Activated CD8-positive, alpha-beta memory T cell treated with anti-CD3 and anti-CD28 coated beads, Interleukin-2, amount 10 ng/mL, durations not matched to agents 7 days and 5 days (primary cell): ENCODE results near the gene UPB1. TPM values are rescaled to one million over a fixed set of nuclear protein-coding genes. Genes with fewer than 3 reads are reported as not detected.
A peak's percentile ranks its signal among the peaks of the same experiment; 100 is the strongest.

Source experiments
- ATAC-seq: fragments of 150-1000 bp; cut with Tn5 transposase; one replicate; pipeline ENCODE4 v1.10.0; 2021; ENCODE audit warnings: moderate library complexity
- CTCF ChIA-PET: fragments of 350-600 bp; sonication (Branson Sonifier 250); formaldehyde crosslinking; loops from one replicate; lab custom pipeline; 2021; ENCODE audit warnings: antibody characterized with exemption; lab: Charles Lee
- DNase-seq: peaks from one replicate; pipeline ENCODE4 v3.0.0-alpha.2; 2020
- H3K27ac Mint-ChIP-seq: one replicate; pipeline ENCODE4 v1.8.0; 2021; ENCODE audit warnings: mild to moderate bottlenecking, mixed read lengths
- H3K27me3 Mint-ChIP-seq: one replicate; pipeline ENCODE4 v1.8.0; 2021; ENCODE audit warnings: mixed read lengths
- H3K36me3 Mint-ChIP-seq: one replicate; pipeline ENCODE4 v1.8.0; 2021; ENCODE audit warnings: mild to moderate bottlenecking, mixed read lengths
- H3K4me1 Mint-ChIP-seq: one replicate; pipeline ENCODE4 v1.8.0; 2021; ENCODE audit warnings: mixed read lengths
- H3K4me3 Mint-ChIP-seq: one replicate; pipeline ENCODE4 v1.8.0; 2021; ENCODE audit warnings: mild to moderate bottlenecking, moderate library complexity, mixed read lengths
- H3K9me3 Mint-ChIP-seq: one replicate; pipeline ENCODE4 v1.8.0; 2022; ENCODE audit warnings: low read depth, mixed read lengths
- total RNA-seq, 2 experiments: library from RNA; stranded (reverse); gene quantifications; one replicate each; pipeline ENCODE4 v1.2.3, GENCODE V29; 2021

The UPB1 gene
- total RNA-seq, result under 1 TPM; 0.09 to 0.14 TPM

- CTCF ChIA-PET, result no interaction called here
Observed at GRCh38 chr22:24494528-24495364, at the start of gene UPB1. UPB1 (plus strand) TSS chr22:24495332; CDS start chr22:24495404, 72 bp downstream.

GRCh38 chr22:24445481-24446259 lies 49.5 kb upstream of the UPB1 start:
- CTCF ChIA-PET, result interaction anchor here (1.9 kb wide), 1 partner anchor 11 kb away, joined by 5 read pairs; no protein-coding TSS in a partner anchor
- DNase-seq (no peak), ATAC-seq (peak; percentile 63)
- Mint-ChIP-seq H3K27ac (no peak overlapping the region), H3K36me3 (peaks cover 11% of the 10 kb centered on the region), H3K4me1 (peaks cover 18% of the 10 kb centered on the region), H3K9me3 (no peaks in the 10 kb centered on the region), H3K27me3 (no peaks in the 10 kb centered on the region), H3K4me3 (no peak overlapping the region)

More at GRCh38 chr22:24494528-24495364, at the start of gene UPB1:
- H3K36me3 Mint-ChIP-seq, result no peaks in the 10 kb centered on the region
- H3K27me3 Mint-ChIP-seq, result peaks cover 51% of the 10 kb centered on the region
- no peak for DNase-seq
- no peak within 1 kb of the TSS for H3K4me3 Mint-ChIP-seq
- ATAC-seq, result no peak
- H3K27ac Mint-ChIP-seq, result no peak within 1 kb of the TSS
- peaks cover 16% of the 10 kb centered on the region for H3K4me1 Mint-ChIP-seq
- no peaks in the 10 kb centered on the region for H3K9me3 Mint-ChIP-seq

- CTCF ChIA-PET, result interaction anchor here (1.9 kb wide), 1 partner anchor 11 kb away, joined by 5 read pairs; no protein-coding TSS in a partner anchor
- H3K4me1 Mint-ChIP-seq, result peaks cover 15% of the 10 kb centered on the region
- no peak overlapping the region for H3K4me3 Mint-ChIP-seq
- no peak overlapping the region for H3K27ac Mint-ChIP-seq
- no peaks in the 10 kb centered on the region for H3K27me3 Mint-ChIP-seq
- ATAC-seq, result no peak
- peaks cover 9% of the 10 kb centered on the region for H3K36me3 Mint-ChIP-seq
- DNase-seq, result no peak
- no peaks in the 10 kb centered on the region for H3K9me3 Mint-ChIP-seq
Observed at GRCh38 chr22:24446260-24446611, 48.9 kb upstream of the UPB1 start.

GRCh38 chr22:24450610-24451009 lies 44.5 kb upstream of the UPB1 start:
- Mint-ChIP-seq H3K27me3 (no peaks in the 10 kb centered on the region), H3K27ac (no peak overlapping the region), H3K9me3 (no peaks in the 10 kb centered on the region), H3K4me1 (peaks cover 7% of the 10 kb centered on the region), H3K36me3 (no peaks in the 10 kb centered on the region), H3K4me3 (no peak overlapping the region)
- no peak for ATAC-seq
- CTCF ChIA-PET, result no interaction called here
- DNase-seq, result no peak

GRCh38 chr22:24451162-24451561 lies 44.0 kb upstream of the UPB1 start:
- Mint-ChIP-seq H3K36me3 (no peaks in the 10 kb centered on the region), H3K27me3 (no peaks in the 10 kb centered on the region), H3K4me3 (no peak overlapping the region), H3K27ac (no peak overlapping the region), H3K9me3 (no peaks in the 10 kb centered on the region), H3K4me1 (peaks cover 4% of the 10 kb centered on the region)
- ATAC-seq (no peak), DNase-seq (no peak)
- CTCF ChIA-PET, result no interaction called here

- no peak overlapping the region for H3K27ac Mint-ChIP-seq
- ATAC-seq (no peak), DNase-seq (no peak)
- H3K9me3 Mint-ChIP-seq, result no peaks in the 10 kb centered on the region
- no peak overlapping the region for H3K4me3 Mint-ChIP-seq
- H3K4me1 Mint-ChIP-seq, result no peaks in the 10 kb centered on the region
- no peaks in the 10 kb centered on the region for H3K36me3 Mint-ChIP-seq
- H3K27me3 Mint-ChIP-seq, result no peaks in the 10 kb centered on the region
- CTCF ChIA-PET, result interaction anchor here (0.9 to 1.2 kb wide), 3 partner anchors 10 to 15 kb away, joined by 3 read pairs; no protein-coding TSS in a partner anchor
Observed at GRCh38 chr22:24453853-24454252, 41.3 kb upstream of the UPB1 start.

GRCh38 chr22:24455039-24455438 lies 40.1 kb upstream of the UPB1 start:
- no peaks in the 10 kb centered on the region for H3K9me3 Mint-ChIP-seq
- no peak overlapping the region for H3K4me3 Mint-ChIP-seq
- peaks cover 6% of the 10 kb centered on the region for H3K4me1 Mint-ChIP-seq
- CTCF ChIA-PET, result interaction anchor here (0.8 to 1.2 kb wide), 2 partner anchors 11 to 19 kb away, joined by 3 to 4 read pairs; no protein-coding TSS in a partner anchor
- H3K27me3 Mint-ChIP-seq, result no peaks in the 10 kb centered on the region
- no peak for ATAC-seq
- H3K27ac Mint-ChIP-seq, result no peak overlapping the region
- no peaks in the 10 kb centered on the region for H3K36me3 Mint-ChIP-seq
- no peak for DNase-seq

GRCh38 chr22:24455751-24456426 lies 39.2 kb upstream of the UPB1 start:
- DNase-seq, result no peak

GRCh38 chr22:24457894-24458420 lies 37.2 kb upstream of the UPB1 start:
- DNase-seq (no peak), ATAC-seq (no peak)
- CTCF ChIA-PET, result no interaction called here
- peaks cover 1% of the 10 kb centered on the region for H3K36me3 Mint-ChIP-seq
- H3K27ac Mint-ChIP-seq, result no peak overlapping the region
- peaks cover 15% of the 10 kb centered on the region for H3K4me1 Mint-ChIP-seq
- H3K4me3 Mint-ChIP-seq, result no peak overlapping the region
- no peaks in the 10 kb centered on the region for H3K27me3 Mint-ChIP-seq
- no peaks in the 10 kb centered on the region for H3K9me3 Mint-ChIP-seq

More at GRCh38 chr22:24455751-24456426, 39.2 kb upstream of the UPB1 start:
- Mint-ChIP-seq H3K4me3 (no peak overlapping the region), H3K27ac (no peak overlapping the region), H3K9me3 (no peaks in the 10 kb centered on the region), H3K27me3 (no peaks in the 10 kb centered on the region), H3K4me1 (peaks cover 12% of the 10 kb centered on the region), H3K36me3 (no peaks in the 10 kb centered on the region)
- no peak for ATAC-seq
- CTCF ChIA-PET, result interaction anchor here (0.8 to 1.7 kb wide), 4 partner anchors 9 to 32 kb away, joined by 3 to 4 read pairs (median 4); no protein-coding TSS in a partner anchor

- Mint-ChIP-seq H3K36me3 (peaks cover 1% of the 10 kb centered on the region), H3K9me3 (no peaks in the 10 kb centered on the region), H3K27me3 (no peaks in the 10 kb centered on the region), H3K27ac (peak overlapping the region; percentile 6), H3K4me1 (peaks cover 15% of the 10 kb centered on the region), H3K4me3 (no peak overlapping the region)
- ATAC-seq (no peak), DNase-seq (no peak)
- CTCF ChIA-PET, result interaction anchor here (1.1 to 2.5 kb wide), 2 partner anchors 13 to 36 kb away, joined by 4 to 11 read pairs; no protein-coding TSS in a partner anchor
Observed at GRCh38 chr22:24459911-24460310, 35.2 kb upstream of the UPB1 start.

- peak; percentile 55 for DNase-seq
- peak; percentile 94 for ATAC-seq
- peak overlapping the region; percentile 80 for H3K27ac Mint-ChIP-seq
- no peaks in the 10 kb centered on the region for H3K9me3 Mint-ChIP-seq
- no peaks in the 10 kb centered on the region for H3K27me3 Mint-ChIP-seq
- peaks cover 1% of the 10 kb centered on the region for H3K36me3 Mint-ChIP-seq
- peak overlapping the region; percentile 46 for H3K4me3 Mint-ChIP-seq
- H3K4me1 Mint-ChIP-seq, result peaks cover 19% of the 10 kb centered on the region
- CTCF ChIA-PET, result interaction anchor here (0.9 to 2.5 kb wide), 6 partner anchors 11 to 63 kb away, joined by 3 to 11 read pairs (median 4); partner anchors contain the start of gene ADORA2A
Observed at GRCh38 chr22:24460418-24461089, 34.6 kb upstream of the UPB1 start.

GRCh38 chr22:24463071-24463760 lies 31.9 kb upstream of the UPB1 start:
- no peak overlapping the region for H3K27ac Mint-ChIP-seq
- CTCF ChIA-PET, result interaction anchor here (0.7 to 1.4 kb wide), 4 partner anchors 9 to 39 kb away, joined by 3 read pairs; no protein-coding TSS in a partner anchor

More at GRCh38 chr22:24463071-24463760, 31.9 kb upstream of the UPB1 start:
- no peaks in the 10 kb centered on the region for H3K27me3 Mint-ChIP-seq
- DNase-seq, result no peak
- peaks cover 21% of the 10 kb centered on the region for H3K4me1 Mint-ChIP-seq
- H3K4me3 Mint-ChIP-seq, result no peak overlapping the region
- no peak for ATAC-seq
- no peaks in the 10 kb centered on the region for H3K9me3 Mint-ChIP-seq
- H3K36me3 Mint-ChIP-seq, result peaks cover 1% of the 10 kb centered on the region
